ENCODE measurements around the gene ZNF69.
A peak's percentile ranks its signal among the peaks of the same experiment; 100 is the strongest.
"Not testable (repeated sequence)": the region's sequence is repeated elsewhere in the genome, so short reads cannot be mapped to it uniquely, and the experiment has no call there.

The ZNF69 gene

DNA sequence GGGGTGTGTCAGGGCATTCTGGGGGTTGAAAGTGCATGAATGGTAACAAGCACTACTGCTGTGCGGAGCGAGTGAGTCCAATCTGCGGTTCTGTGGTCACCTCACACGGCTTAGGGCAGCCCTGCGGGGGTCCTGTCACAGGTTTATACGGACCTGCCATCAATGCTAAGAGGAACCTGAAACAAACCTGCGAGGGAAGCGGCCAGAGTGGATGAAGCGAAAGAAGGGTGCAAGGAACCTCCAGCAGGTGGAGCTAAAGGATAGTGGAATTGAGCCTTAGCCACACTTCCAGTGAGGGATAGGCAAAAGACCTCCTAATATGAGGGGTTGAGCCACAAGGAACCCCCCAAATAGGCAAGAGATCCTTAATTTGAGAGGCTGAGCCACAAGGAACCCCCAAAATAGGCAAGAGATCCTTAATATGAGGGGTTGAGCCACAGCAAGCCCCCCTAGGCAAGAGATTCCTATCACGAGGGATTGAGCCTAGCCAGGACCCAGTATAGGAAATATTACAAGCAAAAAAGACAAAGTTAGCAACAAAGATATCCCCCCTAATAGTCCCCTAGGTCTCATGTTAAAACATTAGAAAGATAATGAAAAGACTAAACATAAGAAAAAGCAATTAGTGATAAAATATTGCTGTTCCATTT is 6.3 kb upstream of the ZNF69 start:
- no peak overlapping the region for H3K23ac ChIP-seq (ENCODE audit: low read length)
- DNase-seq: peak; percentile 60 to 81
- H3K4ac ChIP-seq (ENCODE audit: low read depth, low read length): no peak overlapping the region
- H2BK120ac ChIP-seq (ENCODE audit: insufficient read depth, low read length, poor library complexity): no peak overlapping the region
- H3K14ac ChIP-seq (ENCODE audit: low read length): no peak overlapping the region
- no peak overlapping the region for H3K4me3 ChIP-seq (ENCODE audit: low read depth, low read length)
- no peaks in the 10 kb centered on the region for H3K27me3 ChIP-seq (ENCODE audit: insufficient read depth, low read length)
- H3K79me2 ChIP-seq (ENCODE audit: control insufficient read depth, insufficient read depth, low read length, poor library complexity): no peaks in the 10 kb centered on the region
- H3K18ac ChIP-seq (ENCODE audit: low read length): no peak overlapping the region
- WGBS (ENCODE audit: extremely low coverage, insufficient coverage, insufficient read length): no CpG with 5 or more reads among the region's 10 CpGs
- no peak overlapping the region for H3K4me2 ChIP-seq (ENCODE audit: low read length)
- H2BK5ac ChIP-seq (ENCODE audit: low read depth, low read length, poor library complexity): no peak overlapping the region
- no peaks in the 10 kb centered on the region for H3K36me3 ChIP-seq (ENCODE audit: control insufficient read depth in 1 of 2, insufficient read depth in 2 of 2, low read length in 2 of 2)
- H4K12ac ChIP-seq (ENCODE audit: low read depth, low read length): no peak overlapping the region
- no peaks in the 10 kb centered on the region for H3K4me1 ChIP-seq (ENCODE audit: control insufficient read depth in 1 of 2, insufficient read depth in 2 of 2, low read length in 2 of 2)
- H2BK12ac ChIP-seq (ENCODE audit: low read length): no peak overlapping the region
- H4K8ac ChIP-seq (ENCODE audit: low read depth, low read length): no peak overlapping the region
- H3K9ac ChIP-seq (ENCODE audit: low read length): no peak overlapping the region
- H3K79me1 ChIP-seq (ENCODE audit: low read length): no peaks in the 10 kb centered on the region
- no peak overlapping the region for H2AFZ ChIP-seq (ENCODE audit: insufficient read depth, low read length, poor library complexity)
- H3K9me3 ChIP-seq (ENCODE audit: insufficient read depth, low read depth, low read length): peaks cover 10% of the 10 kb centered on the region
- no peak overlapping the region for H3K27ac ChIP-seq (ENCODE audit: low read depth, low read length)
- no peak overlapping the region for H2AK5ac ChIP-seq (ENCODE audit: low read length)
- no peak overlapping the region for H4K91ac ChIP-seq (ENCODE audit: low read depth, low read length)

- Histone ChIP-seq H3K79me1 (ENCODE audit: low read length) (peaks cover 3% of the 10 kb centered on the region), H2AK5ac (ENCODE audit: low read length) (no peak overlapping the region), H4K8ac (ENCODE audit: low read depth, low read length) (no peak overlapping the region), H4K91ac (ENCODE audit: low read depth, low read length) (no peak overlapping the region), H3K4me3 (ENCODE audit: low read depth, low read length) (no peak overlapping the region), H3K9me3 (ENCODE audit: insufficient read depth, low read depth, low read length) (peaks cover 9% of the 10 kb centered on the region), H3K18ac (ENCODE audit: low read length) (no peak overlapping the region), H3K79me2 (ENCODE audit: control insufficient read depth, insufficient read depth, low read length, poor library complexity) (no peaks in the 10 kb centered on the region), H2BK5ac (ENCODE audit: low read depth, low read length, poor library complexity) (no peak overlapping the region), H3K4ac (ENCODE audit: low read depth, low read length) (no peak overlapping the region), H2BK120ac (ENCODE audit: insufficient read depth, low read length, poor library complexity) (no peak overlapping the region), H3K23ac (ENCODE audit: low read length) (no peak overlapping the region), H3K36me3 (ENCODE audit: control insufficient read depth in 1 of 2, insufficient read depth in 2 of 2, low read length in 2 of 2) (no peaks in the 10 kb centered on the region), H3K27ac (ENCODE audit: low read depth, low read length) (no peak overlapping the region), H3K4me2 (ENCODE audit: low read length) (no peak overlapping the region), H4K12ac (ENCODE audit: low read depth, low read length) (no peak overlapping the region), H3K27me3 (ENCODE audit: insufficient read depth, low read length) (no peaks in the 10 kb centered on the region), H2AFZ (ENCODE audit: insufficient read depth, low read length, poor library complexity) (no peak overlapping the region), H3K14ac (ENCODE audit: low read length) (no peak overlapping the region), H3K9ac (ENCODE audit: low read length) (no peak overlapping the region), H2BK12ac (ENCODE audit: low read length) (no peak overlapping the region), H3K4me1 (ENCODE audit: control insufficient read depth in 1 of 2, insufficient read depth in 2 of 2, low read length in 2 of 2) (peaks cover 2 to 3% of the 10 kb centered on the region in 2 experiments)
- no peak for DNase-seq
- WGBS (ENCODE audit: extremely low coverage, insufficient coverage, insufficient read length): no CpG with 5 or more reads among the region's 2 CpGs
Measured at GRCh38 chr19:11882606-11883005, 5.0 kb upstream of the ZNF69 start.

- Histone ChIP-seq H3K18ac (ENCODE audit: low read length) (peak overlapping the region; percentile 4), H2AFZ (ENCODE audit: insufficient read depth, low read length, poor library complexity) (peak overlapping the region; percentile 51), H3K9me3 (ENCODE audit: insufficient read depth, low read depth, low read length) (peaks cover 2% of the 10 kb centered on the region), H3K79me1 (ENCODE audit: low read length) (peaks cover 11% of the 10 kb centered on the region), H3K14ac (ENCODE audit: low read length) (peak overlapping the region; percentile 1), H3K4me3 (ENCODE audit: low read depth, low read length) (no peak overlapping the region), H3K9ac (ENCODE audit: low read length) (no peak overlapping the region), H4K91ac (ENCODE audit: low read depth, low read length) (peak overlapping the region; percentile 30), H3K27me3 (ENCODE audit: insufficient read depth, low read length) (no peaks in the 10 kb centered on the region), H3K4me1 (ENCODE audit: control insufficient read depth in 1 of 2, insufficient read depth in 2 of 2, low read length in 2 of 2) (peaks cover 9 to 13% of the 10 kb centered on the region in 2 experiments), H3K36me3 (ENCODE audit: control insufficient read depth in 1 of 2, insufficient read depth in 2 of 2, low read length in 2 of 2) (peaks cover 0 to 2% of the 10 kb centered on the region in 2 experiments), H3K27ac (ENCODE audit: low read depth, low read length) (peak overlapping the region; percentile 10), H3K4ac (ENCODE audit: low read depth, low read length) (no peak overlapping the region), H2BK5ac (ENCODE audit: low read depth, low read length, poor library complexity) (no peak overlapping the region), H2BK120ac (ENCODE audit: insufficient read depth, low read length, poor library complexity) (no peak overlapping the region), H4K8ac (ENCODE audit: low read depth, low read length) (peak overlapping the region; percentile 35), H3K23ac (ENCODE audit: low read length) (no peak overlapping the region), H2BK12ac (ENCODE audit: low read length) (no peak overlapping the region), H3K4me2 (ENCODE audit: low read length) (peak overlapping the region; percentile 56), H2AK5ac (ENCODE audit: low read length) (no peak overlapping the region), H3K79me2 (ENCODE audit: control insufficient read depth, insufficient read depth, low read length, poor library complexity) (peaks cover 4% of the 10 kb centered on the region), H4K12ac (ENCODE audit: low read depth, low read length) (no peak overlapping the region)
- WGBS (ENCODE audit: extremely low coverage, insufficient coverage, insufficient read length): no CpG with 5 or more reads among the region's 7 CpGs
- DNase-seq: peak; percentile 14 to 45
Measured at GRCh38 chr19:11887234-11887610, 360 bp upstream of the ZNF69 start.

DNA sequence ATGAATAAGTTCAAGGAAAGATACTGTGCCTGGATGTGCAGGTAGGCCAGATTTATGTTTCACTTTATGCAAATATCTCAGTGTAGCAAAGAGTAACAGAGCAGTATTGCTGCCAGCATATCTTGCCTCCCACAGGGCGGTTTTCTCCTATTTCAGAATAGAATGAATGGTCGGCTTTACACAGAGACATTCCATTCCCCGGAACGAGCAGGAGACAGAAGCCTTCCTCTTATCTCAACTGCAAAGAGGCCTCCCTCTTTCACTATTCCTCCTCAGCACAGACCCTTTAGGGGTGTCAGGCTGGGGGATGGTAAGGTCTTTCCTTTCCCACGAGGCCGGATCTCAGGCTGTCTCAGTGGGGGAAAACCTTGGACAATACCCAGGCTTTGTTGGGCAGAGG is 2.3 kb downstream of the ZNF69 start:
- H3K27ac ChIP-seq (ENCODE audit: low read depth, low read length); H4K8ac ChIP-seq (ENCODE audit: low read depth, low read length); H3K23ac ChIP-seq (ENCODE audit: low read length); H3K9me3 ChIP-seq (ENCODE audit: insufficient read depth, low read depth, low read length); H3K4ac ChIP-seq (ENCODE audit: low read depth, low read length); H3K27me3 ChIP-seq (ENCODE audit: insufficient read depth, low read length); H3K4me3 ChIP-seq (ENCODE audit: low read depth, low read length); H3K14ac ChIP-seq (ENCODE audit: low read length); H2AFZ ChIP-seq (ENCODE audit: insufficient read depth, low read length, poor library complexity); H2BK5ac ChIP-seq (ENCODE audit: low read depth, low read length, poor library complexity); H3K9ac ChIP-seq (ENCODE audit: low read length); H4K91ac ChIP-seq (ENCODE audit: low read depth, low read length); H3K79me2 ChIP-seq (ENCODE audit: control insufficient read depth, insufficient read depth, low read length, poor library complexity); H4K12ac ChIP-seq (ENCODE audit: low read depth, low read length); H2AK5ac ChIP-seq (ENCODE audit: low read length); H3K18ac ChIP-seq (ENCODE audit: low read length); H2BK120ac ChIP-seq (ENCODE audit: insufficient read depth, low read length, poor library complexity); H2BK12ac ChIP-seq (ENCODE audit: low read length): not testable (repeated sequence)
- Histone ChIP-seq H3K4me2 (ENCODE audit: low read length) (peak overlapping the region; percentile 53), H3K36me3 (ENCODE audit: control insufficient read depth in 1 of 2, insufficient read depth in 2 of 2, low read length in 2 of 2) (peaks cover 8 to 14% of the 10 kb centered on the region in 2 experiments), H3K79me1 (ENCODE audit: low read length) (peaks cover 11% of the 10 kb centered on the region), H3K4me1 (ENCODE audit: control insufficient read depth in 1 of 2, insufficient read depth in 2 of 2, low read length in 2 of 2) (peaks cover 9 to 16% of the 10 kb centered on the region in 2 experiments)
- WGBS (ENCODE audit: extremely low coverage, insufficient coverage, insufficient read length): no CpG with 5 or more reads among the region's 6 CpGs
- DNase-seq: peak; percentile 38 to 74

Data from trophoblast cell (in vitro differentiated cells and primary cell).